ENCODE results near the gene PLEKHF1.

Gene PLEKHF1

GRCh38 chr19:29712744-29713516 is 47.7 kb downstream of the PLEKHF1 start:
- H3K4me3 ChIP-seq (ENCODE audit: low read depth, low read length): no peak overlapping the region
- ChIA-PET CTCF (interaction anchor here (0.7 to 15.7 kb wide), 5 partner anchors 8 to 100 kb away, joined by 3 to 647 read pairs (median 5); partner anchors contain the start of gene POP4), POLR2A (interaction anchor here (1.1 to 1.2 kb wide), 2 partner anchors 14 to 103 kb away, joined by 3 to 6 read pairs; no protein-coding TSS in a partner anchor)
- no peak for DNase-seq (ENCODE audit: low read depth, low spot score)
- TF ChIP-seq CTCF (IDR thresholded peaks at IDR 0.05; ENCODE audit: insufficient read depth, low read length, missing control alignments): no peak

GRCh38 chr19:29714371-29714952 is 49.2 kb downstream of the PLEKHF1 start:
- TF ChIP-seq CTCF (IDR thresholded peaks at IDR 0.05; ENCODE audit: insufficient read depth, low read length, missing control alignments): no peak
- ChIA-PET POLR2A (interaction anchor here (0.5 to 1.5 kb wide), 8 partner anchors 52 to 1399 kb away, joined by 3 to 6 read pairs (median 3); partner anchors contain the start of genes POP4 and URI1), CTCF (interaction anchor here (0.6 to 15.7 kb wide), 14 partner anchors 7 to 102 kb away, joined by 3 to 647 read pairs (median 5); partner anchors contain the start of genes PLEKHF1 and POP4)
- no peak for DNase-seq (ENCODE audit: low read depth, low spot score)
- peak overlapping the region; percentile 82 for H3K4me3 ChIP-seq (ENCODE audit: low read depth, low read length)

- H3K4me3 ChIP-seq (ENCODE audit: low read depth, low read length): peak within 1 kb of the TSS; percentile 82
- DNase-seq (ENCODE audit: low read depth, low spot score): no peak
- no peak for TF ChIP-seq CTCF (IDR thresholded peaks at IDR 0.05; ENCODE audit: insufficient read depth, low read length, missing control alignments)
- ChIA-PET CTCF (interaction anchor here (0.6 to 15.7 kb wide), 18 partner anchors 8 to 128 kb away, joined by 3 to 647 read pairs (median 6); partner anchors contain the start of genes PLEKHF1 and POP4), POLR2A (interaction anchor here (0.6 to 1.5 kb wide), 6 partner anchors 53 to 1398 kb away, joined by 3 to 6 read pairs (median 3); partner anchors contain the start of genes POP4 and URI1)
Measured at GRCh38 chr19:29714953-29715700, 49.9 kb downstream of the PLEKHF1 start, which contains the start of gene C19orf12. C19orf12 (minus strand) TSS chr19:29715261; CDS start chr19:29708413, 6,848 bp downstream.

- CTCF ChIA-PET: interaction anchor here (0.7 to 15.7 kb wide), 45 partner anchors 9 to 934 kb away, joined by 3 to 647 read pairs (median 5); partner anchors contain the start of genes PLEKHF1 and POP4
- H3K4me3 ChIP-seq (ENCODE audit: low read depth, low read length): peak overlapping the region; percentile 82
- DNase-seq (ENCODE audit: low read depth, low spot score): no peak
- no peak for TF ChIP-seq CTCF (IDR thresholded peaks at IDR 0.05; ENCODE audit: insufficient read depth, low read length, missing control alignments)
- POLR2A ChIA-PET: interaction anchor here (0.6 to 1.5 kb wide), 7 partner anchors 99 to 132 kb away, joined by 3 to 10 read pairs (median 3); partner anchors contain the start of gene POP4
Measured at GRCh38 chr19:29715701-29716581, 50.7 kb downstream of the PLEKHF1 start.

- no peak for DNase-seq (ENCODE audit: low read depth, low spot score)
- ChIA-PET POLR2A (interaction anchor here (0.9 to 1.1 kb wide), 3 partner anchors 107 to 134 kb away, joined by 3 to 10 read pairs (median 9); partner anchors contain the start of gene POP4), CTCF (interaction anchor here (0.7 to 15.7 kb wide), 37 partner anchors 8 to 933 kb away, joined by 3 to 647 read pairs (median 6); partner anchors contain the start of genes PLEKHF1 and POP4)
- no peak overlapping the region for H3K4me3 ChIP-seq (ENCODE audit: low read depth, low read length)
- TF ChIP-seq CTCF (IDR thresholded peaks at IDR 0.05; ENCODE audit: insufficient read depth, low read length, missing control alignments): no peak
Measured at GRCh38 chr19:29717051-29717450, 51.8 kb downstream of the PLEKHF1 start.
